ENCODE measurements around the gene THOC5. TPM values are rescaled to one million over a fixed set of nuclear protein-coding genes. Genes with fewer than 3 reads are reported as not detected.

THOC5 gene
- total RNA-seq, 2 experiments from 2014 or later = 35.9 to 56.7 TPM

DNA sequence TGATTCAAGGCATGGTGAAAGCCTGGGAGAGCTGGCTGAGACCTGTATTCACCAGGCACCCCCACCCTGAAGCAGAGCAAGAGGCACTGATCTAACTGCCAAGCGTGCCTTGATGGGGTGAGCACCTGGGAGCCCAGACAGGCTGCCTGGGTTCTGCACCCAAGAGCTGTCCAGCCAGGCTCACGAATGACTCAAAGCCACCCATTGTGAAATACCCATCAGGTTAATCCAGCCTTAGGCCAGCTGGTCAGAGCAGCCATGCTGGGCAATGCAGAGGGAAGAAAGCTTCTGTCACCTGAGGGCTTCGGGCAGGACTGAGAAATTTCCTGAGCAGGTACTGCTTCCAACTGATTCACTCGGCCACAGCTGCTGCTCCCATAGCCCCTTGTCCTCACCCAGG, 22.1 kb downstream of the THOC5 start:
- no peak for TF ChIP-seq CTCF (conservative IDR thresholded peaks at IDR 0.05; ENCODE audit: low read length)
- TF ChIP-seq EZH2phosphoT487 (IDR thresholded peaks at IDR 0.05; ENCODE audit: borderline replicate concordance, low read depth, low read length) = no peak
- H3K4me1 ChIP-seq (ENCODE audit: insufficient read depth, low read length, poor library complexity, severe bottlenecking) = peaks cover 3% of the 10 kb centered on the region
- peaks cover 13% of the 10 kb centered on the region for H3K9me3 ChIP-seq (ENCODE audit: low read length)
- no TSS peak for BruUV-seq (replicated peaks)
- no peaks in the 10 kb centered on the region for H3K79me2 ChIP-seq (ENCODE audit: insufficient read depth, low read depth, low read length)
- no peaks in the 10 kb centered on the region for H3K9me2 ChIP-seq (ENCODE audit: insufficient read depth, low read length)
- no peak overlapping the region for H2AFZ ChIP-seq (ENCODE audit: low read length)
- no peak overlapping the region for H3K27ac ChIP-seq (ENCODE audit: low read depth, low read length, poor library complexity, severe bottlenecking)
- ChIA-PET POLR2A (no interaction called here), CTCF (ENCODE audit: unreplicated experiment) (no interaction called here)
- H3K4me2 ChIP-seq (ENCODE audit: low read length) = no peak overlapping the region
- no peak for DNase-seq (ENCODE audit: low spot score)
- no peaks in the 10 kb centered on the region; the same call in 1 of the 2 replicates for H4K20me1 ChIP-seq (ENCODE audit: insufficient read depth, low read length)
- no peak overlapping the region for H3K4me3 ChIP-seq (ENCODE audit: low read depth, low read length, poor library complexity, severe bottlenecking)
- intact Hi-C loops (cut with micrococcal nuclease; ENCODE audit: unreplicated experiment) = no loop called here
- H3K36me3 ChIP-seq (ENCODE audit: insufficient read depth, low read length) = peaks cover 90% of the 10 kb centered on the region

- H3K9me2 ChIP-seq (ENCODE audit: insufficient read depth, low read length) = no peaks in the 10 kb centered on the region
- no peak for DNase-seq (ENCODE audit: low spot score)
- intact Hi-C loops (cut with micrococcal nuclease; ENCODE audit: unreplicated experiment) = no loop called here
- BruUV-seq (replicated peaks) = no TSS peak
- no peak overlapping the region for H2AFZ ChIP-seq (ENCODE audit: low read length)
- CTCF ChIA-PET (ENCODE audit: unreplicated experiment) = no interaction called here
- H3K4me1 ChIP-seq (ENCODE audit: insufficient read depth, low read length, poor library complexity, severe bottlenecking) = peaks cover 3% of the 10 kb centered on the region
- no peak overlapping the region for H3K4me3 ChIP-seq (ENCODE audit: low read depth, low read length, poor library complexity, severe bottlenecking)
- POLR2A ChIA-PET = no interaction called here
- H4K20me1 ChIP-seq (ENCODE audit: insufficient read depth, low read length) = no peaks in the 10 kb centered on the region
- H3K36me3 ChIP-seq (ENCODE audit: insufficient read depth, low read length) = peaks cover 89% of the 10 kb centered on the region
- no peak overlapping the region for H3K4me2 ChIP-seq (ENCODE audit: low read length)
- H3K27ac ChIP-seq (ENCODE audit: low read depth, low read length, poor library complexity, severe bottlenecking) = no peak overlapping the region
- H3K9me3 ChIP-seq (ENCODE audit: low read length) = peaks cover 13% of the 10 kb centered on the region
- no peaks in the 10 kb centered on the region for H3K79me2 ChIP-seq (ENCODE audit: insufficient read depth, low read depth, low read length)
- TF ChIP-seq EZH2phosphoT487 (IDR thresholded peaks at IDR 0.05; ENCODE audit: borderline replicate concordance, low read depth, low read length) (no peak), CTCF (conservative IDR thresholded peaks at IDR 0.05; ENCODE audit: low read length) (no peak)
Observed at GRCh38 chr22:29530716-29531115, 22.8 kb downstream of the THOC5 start.

DNA sequence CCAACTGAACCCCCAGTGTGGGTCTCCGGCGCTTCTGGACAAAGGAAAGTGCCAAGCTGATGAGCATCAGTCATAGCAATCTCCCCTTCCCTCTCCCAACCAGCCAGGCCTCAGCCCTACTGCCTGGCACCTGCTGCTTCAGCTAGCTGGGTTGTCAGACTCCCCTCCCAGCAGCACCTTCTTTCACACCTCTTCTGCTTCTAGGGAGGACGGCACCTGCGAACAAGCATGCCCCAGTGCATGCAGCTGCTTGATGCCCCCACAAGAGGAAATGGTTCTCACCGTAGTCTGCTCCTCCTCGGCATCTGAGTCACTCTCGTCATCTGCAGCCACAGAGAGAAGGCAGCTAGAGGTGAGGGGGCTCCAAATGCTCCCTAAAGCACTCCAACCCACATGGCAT, 25.4 kb downstream of the THOC5 start:
- Histone ChIP-seq H3K9me2 (ENCODE audit: insufficient read depth, low read length) (no peaks in the 10 kb centered on the region), H3K9me3 (ENCODE audit: low read length) (peaks cover 2% of the 10 kb centered on the region; the same call in 1 of the 2 replicates), H4K20me1 (ENCODE audit: insufficient read depth, low read length) (no peaks in the 10 kb centered on the region), H3K36me3 (ENCODE audit: insufficient read depth, low read length) (peaks cover 89% of the 10 kb centered on the region), H3K4me2 (ENCODE audit: low read length) (no peak overlapping the region), H3K27ac (ENCODE audit: low read depth, low read length, poor library complexity, severe bottlenecking) (no peak overlapping the region), H3K4me3 (ENCODE audit: low read depth, low read length, poor library complexity, severe bottlenecking) (no peak overlapping the region), H3K79me2 (ENCODE audit: insufficient read depth, low read depth, low read length) (no peaks in the 10 kb centered on the region), H2AFZ (ENCODE audit: low read length) (no peak overlapping the region), H3K4me1 (ENCODE audit: insufficient read depth, low read length, poor library complexity, severe bottlenecking) (peaks cover 3% of the 10 kb centered on the region)
- POLR2A ChIA-PET = no interaction called here
- CTCF ChIA-PET (ENCODE audit: unreplicated experiment) = no interaction called here
- DNase-seq (ENCODE audit: low spot score) = peak; percentile 45
- TF ChIP-seq EZH2phosphoT487 (IDR thresholded peaks at IDR 0.05; ENCODE audit: borderline replicate concordance, low read depth, low read length) (no peak), CTCF (conservative IDR thresholded peaks at IDR 0.05; ENCODE audit: low read length) (no peak)
- intact Hi-C loops (cut with micrococcal nuclease; ENCODE audit: unreplicated experiment) = loop anchor here (10.0 kb wide), 1 partner anchor 223 kb away; the partner anchor contains the start of gene GAS2L1
- BruUV-seq (replicated peaks) = no TSS peak

Data from OCI-LY7 (cell line).